Measurements from ENCODE around the gene ALK.
"Not testable (repeated sequence)": the region's sequence is repeated elsewhere in the genome, so short reads cannot be mapped to it uniquely, and the experiment has no call there.

ALK gene

DNA sequence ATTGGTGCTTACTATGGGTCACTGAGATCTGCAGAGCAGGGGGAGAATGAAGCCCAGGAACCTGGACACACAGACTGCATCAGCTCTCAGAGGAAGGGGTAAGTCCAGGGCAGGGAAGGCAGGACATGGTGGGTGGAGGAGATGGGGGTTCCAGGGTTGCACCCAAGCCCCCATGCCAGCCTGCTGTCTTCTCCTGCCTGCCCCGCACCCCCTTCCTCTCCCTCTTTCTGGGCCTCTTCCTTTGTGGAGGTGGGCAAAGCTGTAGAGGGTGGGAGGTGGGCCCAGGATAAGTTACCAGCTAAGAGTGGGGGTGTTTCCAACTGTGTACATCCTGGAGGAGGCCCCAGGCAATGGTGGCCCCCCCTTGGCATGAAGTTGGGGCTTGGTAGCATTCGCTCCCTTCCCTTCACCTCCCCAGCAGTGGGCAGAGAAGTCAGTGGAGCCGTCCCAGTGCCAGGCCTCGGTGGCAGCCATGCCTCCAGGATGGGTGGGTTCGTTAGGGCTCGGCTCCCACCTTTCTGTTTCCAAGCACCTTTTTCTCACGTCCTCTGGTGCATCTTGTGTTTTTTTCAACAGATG is 674.0 kb downstream of the ALK start:
- DNase-seq (ENCODE audit: low read depth in 2 of 2), result no peak

DNA sequence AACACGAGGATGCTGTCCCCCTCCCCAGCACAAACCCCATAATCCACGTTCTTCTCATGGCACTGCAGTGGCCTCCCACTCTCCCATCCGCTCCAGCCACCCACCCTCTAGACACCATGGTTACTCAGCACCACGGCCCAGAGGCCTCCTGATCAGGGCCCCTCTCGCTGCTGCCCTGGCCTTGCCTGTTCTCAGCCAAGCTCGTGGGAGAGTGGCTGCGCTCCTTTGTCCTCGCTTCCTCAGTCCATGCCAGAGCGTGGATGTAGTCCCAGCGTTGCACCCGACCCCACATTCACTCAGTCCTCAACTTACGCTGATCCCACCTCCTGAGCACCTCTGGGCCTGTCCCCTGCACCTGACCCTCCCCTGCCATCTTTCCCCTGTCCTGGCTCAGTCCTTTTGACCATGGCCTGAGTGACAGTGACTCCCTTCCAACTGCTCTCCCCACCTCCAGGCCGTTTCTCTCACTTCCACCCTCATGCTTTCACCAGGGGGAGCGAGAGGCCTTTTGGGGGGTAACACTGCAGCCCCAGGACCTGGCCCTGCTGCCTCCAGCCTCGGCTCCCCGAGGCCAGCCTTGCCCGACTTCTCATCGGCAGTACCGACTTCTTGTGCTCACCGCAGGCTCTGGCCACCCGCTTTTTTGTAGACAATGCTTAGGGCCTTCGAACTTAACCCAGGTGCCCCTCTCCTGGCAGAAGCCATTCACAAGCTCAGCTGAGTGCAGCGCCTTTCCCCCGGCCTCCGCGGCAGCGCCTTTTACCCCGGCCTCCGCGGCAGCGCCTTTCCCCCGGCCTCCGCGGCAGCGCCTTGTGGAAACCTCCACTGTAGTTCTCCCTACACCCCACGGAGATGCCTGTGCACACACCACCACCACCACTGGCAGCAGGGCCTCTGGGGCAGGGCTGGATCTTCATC is 674.7 kb downstream of the ALK start:
- DNase-seq (ENCODE audit: low read depth in 2 of 2), result no peak

DNA sequence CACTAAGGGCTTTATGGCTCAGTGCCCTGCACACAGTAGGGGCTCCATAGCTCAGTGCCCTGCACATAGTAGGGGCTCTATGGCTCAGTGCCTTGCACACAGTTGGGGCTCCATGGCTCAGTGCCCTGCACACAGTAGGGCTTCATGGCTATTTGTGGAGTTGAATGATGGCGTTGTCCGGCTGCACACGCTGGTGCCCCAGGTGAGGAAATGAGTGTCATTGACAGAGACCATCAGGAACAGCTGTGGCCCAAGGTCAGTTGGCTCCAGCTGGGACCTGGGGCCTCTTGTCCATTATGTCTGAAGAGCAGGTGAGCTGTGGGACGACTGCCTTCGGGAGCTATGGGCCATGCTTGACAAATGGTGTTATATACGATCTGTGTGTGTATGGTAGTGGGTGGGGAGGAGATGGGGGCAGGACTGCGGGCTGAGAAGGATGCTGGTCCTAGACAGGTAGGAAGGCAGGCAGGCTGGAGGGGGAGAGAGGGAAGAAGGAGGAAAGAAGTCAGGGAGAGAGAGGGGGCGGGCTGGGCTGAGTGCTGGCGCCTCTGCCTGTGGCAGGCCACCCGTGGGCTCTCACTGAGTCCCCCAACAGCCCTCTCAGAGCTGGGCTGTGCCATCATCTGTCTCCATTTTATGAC is 675.5 kb downstream of the ALK start:
- DNase-seq (ENCODE audit: low read depth in 2 of 2), result no peak

DNA sequence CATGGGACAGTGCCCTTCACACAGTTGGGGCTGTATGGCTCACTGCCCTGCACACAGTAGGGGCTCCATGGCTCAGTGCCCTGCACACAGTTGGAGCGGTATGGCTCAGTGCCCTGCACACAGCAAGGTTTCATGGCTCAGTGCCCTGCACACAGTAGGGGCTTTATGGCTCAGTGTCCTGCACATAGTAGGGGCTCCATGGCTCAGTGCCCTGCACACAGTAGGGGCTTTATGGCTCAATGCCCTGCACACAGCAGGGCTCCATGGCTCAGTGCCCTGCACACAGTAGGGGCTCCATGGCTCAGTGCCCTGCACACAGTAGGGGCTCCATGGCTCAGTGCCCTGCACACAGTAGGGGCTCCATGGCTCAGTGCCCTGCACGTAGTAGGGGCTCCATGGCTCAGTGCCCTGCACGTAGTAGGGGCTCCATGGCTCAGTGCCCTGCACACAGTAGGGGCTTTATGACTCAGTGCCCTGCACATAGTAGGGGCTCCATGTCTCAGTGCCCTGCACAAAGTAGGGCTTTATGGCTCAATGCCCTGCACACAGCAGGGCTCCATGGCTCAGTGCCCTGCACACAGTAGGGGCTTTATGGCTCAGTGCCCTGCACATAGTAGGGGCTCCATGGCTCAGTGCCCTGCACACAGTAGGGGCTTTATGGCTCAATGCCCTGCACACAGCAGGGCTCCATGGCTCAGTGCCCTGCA is 676.2 kb downstream of the ALK start:
- DNase-seq (ENCODE audit: low read depth in 2 of 2), result not testable (repeated sequence)

DNA sequence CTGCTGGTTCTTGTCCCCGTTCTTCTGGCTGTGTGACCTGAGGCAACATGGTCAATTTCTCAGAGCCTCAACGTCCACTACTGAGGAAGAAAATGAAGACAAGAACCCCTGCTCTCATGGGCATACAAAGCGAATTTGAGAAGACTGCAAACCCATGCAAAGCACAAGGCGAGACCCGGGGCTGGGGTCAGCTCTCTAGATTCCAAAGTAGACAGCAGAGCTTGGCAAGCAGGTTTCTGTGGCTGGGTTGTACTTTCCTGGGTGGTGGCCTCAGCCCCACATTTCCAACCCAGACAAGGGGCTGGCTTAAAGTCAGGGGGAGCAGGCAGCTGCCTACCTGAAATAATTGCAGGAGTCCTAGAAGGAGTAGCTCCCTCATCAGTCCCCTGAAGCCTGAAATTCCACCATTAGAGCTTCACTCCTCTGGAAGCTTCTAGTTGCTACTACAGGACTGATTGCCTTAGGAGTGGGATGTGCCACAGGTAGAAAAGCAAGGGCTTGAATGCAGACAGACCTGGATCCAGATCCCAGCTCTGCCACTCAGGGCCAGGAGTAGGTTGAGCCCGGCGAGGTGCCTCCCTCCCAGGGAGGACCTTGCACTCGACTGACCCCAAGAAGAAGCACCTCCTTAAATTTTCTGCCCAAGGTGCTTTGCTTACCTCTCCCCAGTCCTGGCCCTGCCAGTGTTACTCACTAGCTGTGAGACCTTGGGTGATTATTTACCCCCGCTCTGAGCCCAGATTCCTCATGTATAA is 678.6 kb downstream of the ALK start:
- no peak for DNase-seq (ENCODE audit: low read depth in 2 of 2)

DNA sequence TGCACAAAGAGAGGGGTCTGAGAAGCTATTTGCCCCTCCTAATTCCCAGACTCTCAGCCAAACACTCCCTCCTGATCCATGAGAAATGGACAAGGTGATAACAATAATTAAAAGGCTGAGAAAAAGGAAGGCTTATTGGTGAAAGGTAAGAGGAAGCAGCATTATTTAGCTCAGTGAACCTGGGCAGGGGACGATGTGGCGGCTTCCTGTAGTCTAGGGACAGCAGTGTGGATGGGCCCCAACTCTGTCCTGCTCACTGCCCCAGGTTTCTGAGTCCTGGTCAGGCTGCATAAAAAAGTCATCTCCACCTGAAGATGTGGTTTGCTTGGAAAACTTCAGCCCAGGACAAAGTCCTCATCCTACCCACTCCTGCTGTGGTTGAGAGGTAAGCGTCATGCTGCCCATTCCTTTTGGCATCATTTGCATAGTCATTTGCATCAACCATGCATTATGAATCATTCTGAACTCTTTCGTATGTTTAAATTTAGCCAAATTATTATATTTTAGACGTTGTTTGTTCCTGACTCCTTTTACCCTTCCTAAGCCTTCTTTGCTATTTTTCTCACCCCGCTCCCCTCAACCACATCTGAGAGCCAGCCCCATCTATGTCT is 679.3 kb downstream of the ALK start:
- DNase-seq (ENCODE audit: low read depth in 2 of 2), result no peak

DNA sequence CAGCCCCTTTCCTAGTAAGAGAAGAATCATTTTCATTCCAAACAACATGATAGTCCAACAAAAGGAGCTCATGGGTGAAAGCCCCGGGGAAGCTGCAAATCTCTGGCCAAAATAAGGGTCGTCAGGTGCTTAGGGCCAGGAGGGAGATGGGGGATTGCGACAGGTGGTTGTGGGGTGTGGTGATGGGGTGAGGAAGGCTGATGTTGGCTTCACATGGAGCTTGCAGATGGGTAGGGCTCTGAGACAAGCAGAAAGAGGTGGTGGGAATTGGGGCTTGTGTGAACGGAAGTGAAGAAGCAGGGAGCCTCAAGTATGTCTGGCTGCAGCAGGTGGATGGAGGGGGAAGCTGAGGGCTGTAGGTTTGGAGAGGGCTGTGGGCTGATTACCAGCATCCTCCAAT is 680.0 kb downstream of the ALK start:
- DNase-seq (ENCODE audit: low read depth in 2 of 2), result no peak

DNA sequence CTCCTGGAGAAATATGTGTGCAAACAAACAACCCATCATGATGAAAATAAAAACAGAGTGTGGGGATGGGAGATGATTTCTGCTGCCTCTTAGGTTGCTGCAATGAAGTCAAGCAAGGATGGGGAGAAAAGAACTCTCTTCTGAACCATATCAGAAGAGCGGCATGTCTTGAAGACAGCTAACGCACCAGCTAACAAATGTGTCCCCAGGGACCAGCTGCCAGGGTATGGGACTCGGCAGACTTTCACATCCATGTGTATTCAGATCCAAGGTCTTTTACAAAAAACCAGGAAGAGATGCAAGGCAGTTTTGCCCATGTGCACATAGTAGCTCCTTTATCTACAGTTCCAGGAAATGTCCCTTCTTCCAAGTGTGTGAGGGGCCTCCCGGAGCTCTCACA is 680.8 kb downstream of the ALK start:
- no peak for DNase-seq (ENCODE audit: low read depth in 2 of 2)

DNA sequence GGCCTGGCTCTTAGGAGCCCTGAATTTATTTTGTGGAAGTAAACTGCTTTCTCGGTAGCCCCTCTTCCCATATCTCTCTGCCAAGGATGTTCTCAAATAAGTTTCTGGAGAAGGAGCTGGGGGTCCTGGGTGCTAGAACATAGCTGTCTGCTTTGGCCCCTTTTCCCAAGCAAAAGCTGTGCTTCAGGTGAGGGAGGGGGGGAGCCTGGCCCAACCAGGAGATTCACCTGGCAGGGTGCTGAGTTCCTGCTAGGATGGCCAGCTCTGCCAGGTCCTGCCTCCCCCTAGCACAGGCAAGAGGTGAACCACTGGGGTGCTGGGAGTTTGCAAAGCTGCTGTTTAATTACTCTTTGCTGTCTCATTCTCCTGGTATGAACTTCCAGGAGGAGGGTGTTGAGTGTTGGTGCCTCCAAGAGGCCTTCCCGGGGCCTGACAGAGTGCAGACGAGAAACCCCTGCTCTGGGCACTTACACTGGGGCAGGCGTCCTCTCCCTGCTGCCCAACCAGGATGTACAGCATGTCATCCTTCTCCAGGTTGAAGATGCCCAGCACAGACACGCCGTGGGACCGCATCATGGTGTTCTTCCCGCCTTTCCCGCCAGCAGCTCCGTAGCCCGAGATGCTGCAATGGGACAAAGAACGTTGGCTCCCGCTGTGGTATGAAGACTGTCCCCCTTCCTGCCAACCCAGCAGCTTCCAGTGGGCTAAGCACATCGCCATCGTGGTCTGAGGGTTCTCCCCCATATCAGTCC is 682.0 kb downstream of the ALK start:
- no peak for DNase-seq (ENCODE audit: low read depth in 2 of 2)

DNA sequence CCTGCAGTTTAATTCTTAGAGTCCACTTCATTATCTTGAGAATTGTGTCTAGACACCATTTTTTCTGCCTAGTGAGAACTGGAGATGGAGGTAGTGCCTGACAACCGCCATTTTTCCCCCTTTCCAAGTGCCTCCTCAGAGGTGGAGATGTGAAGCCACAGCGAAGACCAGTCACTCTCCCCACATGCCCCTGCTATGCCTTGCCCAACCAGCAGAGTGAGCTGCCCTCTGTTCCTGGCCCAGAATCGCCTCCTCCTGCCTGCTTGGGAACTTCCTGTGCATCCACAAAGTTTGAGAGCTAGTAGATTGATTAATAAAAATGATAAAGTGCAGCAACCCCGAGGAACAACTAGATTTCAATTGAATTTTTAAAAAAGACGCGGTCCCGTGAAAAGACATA is 682.9 kb downstream of the ALK start:
- DNase-seq (ENCODE audit: low read depth in 2 of 2), result no peak

DNA sequence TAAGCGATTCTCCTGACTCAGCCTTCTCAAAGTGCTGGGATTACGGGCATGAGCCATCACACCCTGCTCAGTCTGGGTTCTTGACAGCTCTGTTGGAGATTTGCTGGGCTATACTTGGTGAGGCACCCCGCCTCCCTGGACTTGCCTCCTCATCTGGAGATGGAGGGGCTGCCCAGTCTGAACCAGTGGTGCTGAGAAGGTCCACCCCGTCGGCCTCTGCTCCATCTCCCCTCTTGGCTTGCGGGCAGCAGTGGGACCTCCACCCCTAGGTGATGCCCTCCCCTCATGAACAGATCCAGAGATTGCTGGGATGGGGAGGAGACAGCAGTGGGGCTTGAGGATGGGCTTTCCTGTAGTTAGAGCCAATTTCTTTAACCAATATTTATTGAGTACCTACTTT is 685.3 kb downstream of the ALK start:
- DNase-seq (ENCODE audit: low read depth in 2 of 2), result no peak

DNA sequence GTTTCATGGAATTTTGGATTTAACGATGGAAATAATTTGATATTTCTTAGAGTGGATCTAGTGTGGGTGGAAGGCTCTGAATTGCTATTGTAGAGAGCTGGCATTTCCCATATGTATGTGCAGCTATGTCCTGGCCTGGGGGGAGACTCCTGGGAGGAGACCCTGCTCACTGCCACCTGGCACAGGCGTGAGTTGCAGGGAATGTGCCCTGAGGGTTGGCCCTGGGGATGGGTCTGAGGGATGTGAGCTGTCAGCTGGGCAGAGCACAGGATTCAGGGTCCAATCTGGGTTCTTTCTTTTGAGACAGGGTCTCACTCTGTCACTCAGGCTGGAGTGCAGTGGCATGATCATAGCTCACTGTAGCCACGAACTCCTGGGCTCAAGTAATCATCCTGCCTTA is 686.0 kb downstream of the ALK start:
- DNase-seq (ENCODE audit: low read depth in 2 of 2), result no peak

DNA sequence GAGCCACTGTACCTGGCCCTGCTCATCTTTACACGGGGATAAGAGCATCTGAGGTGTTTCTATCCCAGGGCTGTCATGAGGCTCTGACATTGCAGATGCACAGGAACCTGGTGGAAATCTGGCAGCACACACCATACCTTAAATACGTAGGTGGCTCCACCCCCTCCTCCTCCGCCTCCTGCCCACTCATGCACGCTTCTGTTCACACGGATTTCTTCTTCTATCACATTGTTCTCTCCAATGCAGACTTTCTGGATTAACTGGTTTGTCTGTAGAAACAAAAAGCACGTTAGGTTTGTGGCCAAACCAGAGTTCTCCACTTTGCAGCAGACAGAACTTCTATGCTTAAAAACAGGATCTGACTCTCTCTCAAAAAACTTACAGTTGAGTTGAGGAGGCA is 688.0 kb downstream of the ALK start:
- DNase-seq (ENCODE audit: low read depth in 2 of 2), result no peak

DNA sequence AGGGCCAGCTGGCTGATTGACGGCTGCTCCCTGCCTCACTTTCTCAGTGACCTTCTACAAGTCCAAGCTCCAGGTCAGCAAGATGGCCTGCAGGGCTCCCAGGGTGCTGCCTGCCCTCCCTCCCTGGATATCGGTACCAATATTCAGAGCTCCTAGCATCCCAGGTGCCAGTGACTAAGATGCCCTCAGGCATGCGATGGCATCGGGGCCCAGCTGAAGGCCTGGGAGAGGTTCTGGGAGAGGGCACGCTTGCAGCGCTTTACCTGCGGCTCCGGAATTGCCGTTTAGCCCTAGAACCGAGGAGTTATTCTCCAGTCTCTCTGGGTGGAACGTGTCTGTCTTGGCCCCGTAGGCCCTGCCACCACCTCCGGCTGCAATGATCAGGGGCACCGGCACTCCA is 689.3 kb downstream of the ALK start:
- DNase-seq (ENCODE audit: low read depth in 2 of 2), result no peak

DNA sequence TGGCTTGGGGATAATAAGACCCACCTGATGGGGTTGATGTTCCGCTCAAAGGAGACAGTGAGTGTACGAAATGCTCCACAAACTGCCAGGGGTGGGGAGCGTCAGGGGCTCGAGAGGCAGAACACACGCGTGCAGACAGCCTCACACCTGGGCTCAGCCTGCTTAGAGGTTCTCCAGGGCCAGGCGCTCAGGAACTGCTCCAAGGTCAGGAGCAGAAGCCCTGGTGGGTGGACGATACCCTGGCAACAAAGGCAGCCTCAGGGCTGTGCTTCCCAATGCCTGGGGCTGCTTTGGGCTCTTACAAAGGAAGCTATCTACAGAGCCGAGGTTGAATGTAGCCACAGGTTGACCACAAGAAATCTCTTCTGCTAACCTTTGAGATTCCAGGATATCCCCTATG is 691.7 kb downstream of the ALK start:
- no peak for DNase-seq (ENCODE audit: low read depth in 2 of 2)

DNA sequence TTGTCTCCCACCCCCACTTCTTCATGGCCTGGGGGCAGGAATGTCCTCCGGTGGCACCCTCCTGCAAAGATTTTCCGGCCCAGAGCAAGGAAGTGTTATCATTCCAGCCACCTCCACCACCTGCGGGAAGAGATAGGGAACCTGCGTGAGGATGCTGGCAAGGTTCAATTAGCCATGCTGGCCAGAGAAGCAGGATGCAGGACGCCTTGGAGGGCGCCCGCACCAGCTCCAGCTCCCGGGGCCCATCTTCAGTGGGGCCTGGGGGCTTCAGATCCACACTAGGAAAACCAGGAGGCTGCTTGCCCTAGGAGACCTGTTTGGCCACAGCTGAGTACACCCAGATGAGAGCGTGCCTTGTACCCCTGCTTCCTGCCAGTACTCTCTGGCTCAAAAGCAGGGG is 692.4 kb downstream of the ALK start:
- DNase-seq (ENCODE audit: low read depth in 2 of 2), result no peak

DNA sequence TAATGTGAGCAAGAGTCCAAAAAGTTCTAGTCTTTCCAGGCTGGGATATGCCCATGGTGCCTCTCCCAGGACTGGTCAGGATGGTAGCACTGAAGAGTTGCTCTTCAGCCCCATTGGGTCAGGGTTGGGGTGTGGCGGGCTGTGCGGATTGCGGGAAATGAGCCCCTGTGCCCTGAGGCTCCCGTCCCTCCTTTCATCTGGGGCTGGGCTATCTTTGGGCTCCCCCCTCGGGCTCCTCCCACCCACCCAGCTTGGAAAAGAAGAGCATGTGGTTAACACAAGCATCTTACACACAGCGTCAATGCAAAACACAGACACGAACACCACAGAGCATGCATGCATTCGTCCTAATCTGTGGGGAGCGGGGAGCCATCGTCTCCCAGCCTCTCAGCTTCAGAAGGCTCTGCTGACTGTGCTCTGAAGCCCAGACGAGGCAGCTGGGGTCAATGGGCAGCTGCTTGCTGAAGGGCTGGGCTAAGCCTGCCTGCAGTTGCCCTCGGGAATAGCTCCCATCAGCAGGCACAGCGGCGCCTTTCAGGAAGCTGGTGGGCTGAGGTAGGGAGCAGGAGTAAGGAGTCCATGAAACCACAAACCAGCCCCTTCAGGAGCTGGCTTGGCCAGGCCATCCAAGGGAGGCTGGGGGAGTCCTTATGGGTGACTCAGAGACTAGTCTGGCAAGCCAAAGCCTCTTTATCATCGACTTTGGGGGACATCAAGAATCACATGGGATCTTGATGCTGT is 693.3 kb downstream of the ALK start:
- DNase-seq (ENCODE audit: low read depth in 2 of 2), result no peak

DNA sequence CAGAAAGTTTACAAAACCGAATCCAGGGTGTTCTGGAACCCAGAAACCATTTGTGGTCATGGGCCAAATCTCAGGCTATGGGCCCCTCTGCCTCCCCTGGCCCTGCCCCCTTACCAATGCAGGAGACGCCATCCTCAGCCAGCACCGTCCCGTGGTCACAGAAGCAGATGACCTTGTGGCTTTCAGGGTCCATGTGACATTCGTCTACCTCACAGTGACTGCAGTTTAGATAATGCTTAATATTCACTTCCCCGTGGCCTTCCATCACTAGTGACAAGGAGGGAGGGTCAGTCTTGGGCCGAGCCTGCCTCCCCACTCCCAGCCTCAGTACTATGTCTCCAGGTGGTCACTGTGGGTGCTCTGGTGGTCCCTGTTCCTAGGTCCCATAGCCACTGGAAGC is 694.6 kb downstream of the ALK start:
- no peak for DNase-seq (ENCODE audit: low read depth in 2 of 2)

DNA sequence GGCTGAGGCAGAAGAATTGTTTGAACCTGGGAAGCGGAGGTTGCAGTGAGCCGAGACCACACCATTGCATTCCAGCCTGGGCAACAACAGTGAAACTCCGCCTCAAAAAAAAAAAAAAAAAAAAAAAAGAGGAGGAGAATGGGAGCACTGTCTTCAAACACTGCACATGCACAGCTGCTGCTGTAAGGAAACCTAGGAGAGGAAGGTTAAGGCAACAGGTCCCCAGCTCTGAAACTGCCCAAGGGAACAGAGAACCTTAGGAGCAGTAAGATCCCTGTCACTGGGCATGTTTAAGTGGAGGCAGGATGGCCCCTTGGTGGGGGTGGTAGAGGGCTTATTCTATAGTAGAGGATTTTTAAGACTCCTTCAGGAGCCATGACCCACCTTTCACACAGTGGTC is 695.0 kb downstream of the ALK start:
- no peak for DNase-seq (ENCODE audit: low read depth in 2 of 2)

DNA sequence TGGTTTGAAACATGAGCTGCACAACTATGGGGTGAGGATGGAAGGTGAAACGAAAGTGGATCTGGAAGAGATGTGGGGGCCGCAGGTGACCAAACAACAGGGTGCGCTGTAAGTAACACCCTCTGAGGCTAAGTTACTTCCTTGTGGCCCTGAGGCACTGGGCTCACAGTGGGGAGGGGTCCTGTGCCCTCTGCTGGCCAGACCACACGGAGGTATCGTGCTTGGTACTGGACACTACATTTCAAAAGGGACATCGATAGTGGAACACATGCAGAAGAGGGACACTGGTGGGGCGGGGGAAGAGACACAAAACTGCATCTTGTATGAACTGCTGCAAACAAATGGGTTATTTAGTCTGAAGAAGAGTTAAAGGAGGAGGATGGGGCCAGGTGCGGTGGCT is 695.6 kb downstream of the ALK start:
- DNase-seq (ENCODE audit: low read depth in 2 of 2), result no peak

Data from stimulated activated CD4-positive, alpha-beta T cell treated with anti-CD3 and anti-CD28 coated beads, Interleukin-12 subunit alpha, Interleukin-12 subunit beta, amount 100 ng/mL, for 24 hours (primary cell).